Trophoblast cell (in vitro differentiated cells and primary cell): ENCODE measurements around the gene MRTFA.

Experiments
- DNase-seq, 2 donors: peaks; one replicate each; pipeline ENCODE4 v3.0.0-alpha.2; 2016
- H2AFZ ChIP-seq: 2 replicates; pipeline ENCODE4 v1.6.1; 2013; ENCODE audit warnings: low read length, moderate library complexity, mild to moderate bottlenecking; ENCODE audit not compliant: insufficient read depth, poor library complexity
- H2AK5ac ChIP-seq: 2 replicates; pipeline ENCODE4 v1.6.1; 2013; ENCODE audit warnings: mild to moderate bottlenecking, low read length
- H2BK120ac ChIP-seq: 2 replicates; pipeline ENCODE4 v1.6.1; 2013; ENCODE audit warnings: low read length, mild to moderate bottlenecking, moderate library complexity; ENCODE audit not compliant: insufficient read depth, poor library complexity
- H2BK12ac ChIP-seq: 2 replicates; pipeline ENCODE4 v1.6.1; 2013; ENCODE audit warnings: mild to moderate bottlenecking, low read length, moderate library complexity
- H2BK5ac ChIP-seq: 2 replicates; pipeline ENCODE4 v1.6.1; 2013; ENCODE audit warnings: low read length, low read depth, moderate library complexity, mild to moderate bottlenecking; ENCODE audit not compliant: poor library complexity
- H3K14ac ChIP-seq: 2 replicates; pipeline ENCODE4 v1.6.1; 2013; ENCODE audit warnings: mild to moderate bottlenecking, low read length
- H3K18ac ChIP-seq: 2 replicates; pipeline ENCODE4 v1.6.1; 2013; ENCODE audit warnings: mild to moderate bottlenecking, low read length
- H3K23ac ChIP-seq: 2 replicates; pipeline ENCODE4 v1.6.1; 2013; ENCODE audit warnings: low read length
- H3K27ac ChIP-seq: 2 replicates; pipeline ENCODE4 v1.5.1; 2013; ENCODE audit warnings: low read depth, mild to moderate bottlenecking, inconsistent platforms, low read length, moderate library complexity
- H3K27me3 ChIP-seq: 2 replicates; pipeline ENCODE4 v1.6.1; 2013; ENCODE audit warnings: inconsistent platforms, mild to moderate bottlenecking, low read length, moderate library complexity; ENCODE audit not compliant: insufficient read depth
- H3K36me3 ChIP-seq, 2 experiments: 1 replicate in 1 of 2; 2 replicates in 1 of 2; pipeline ENCODE4 v1.6.1; 2013; ENCODE audit warnings: low read length in 2 of 2, mild to moderate bottlenecking in 2 of 2, moderate library complexity in 1 of 2; ENCODE audit not compliant: insufficient read depth in 2 of 2, control insufficient read depth in 1 of 2
- H3K4ac ChIP-seq: 2 replicates; pipeline ENCODE4 v1.6.1; 2013; ENCODE audit warnings: low read depth, mild to moderate bottlenecking, low read length, moderate library complexity
- H3K4me1 ChIP-seq, 2 experiments: 1 replicate in 1 of 2; 2 replicates in 1 of 2; pipeline ENCODE4 v1.6.1; 2013; ENCODE audit warnings: low read length in 2 of 2, mild to moderate bottlenecking in 2 of 2, moderate library complexity in 1 of 2; ENCODE audit not compliant: insufficient read depth in 2 of 2, control insufficient read depth in 1 of 2
- H3K4me2 ChIP-seq: 2 replicates; pipeline ENCODE4 v1.6.1; 2013; ENCODE audit warnings: inconsistent platforms, mild to moderate bottlenecking, low read length, moderate library complexity
- H3K4me3 ChIP-seq: 2 replicates; pipeline ENCODE4 v1.5.1; 2013; ENCODE audit warnings: mild to moderate bottlenecking, low read depth, low read length, inconsistent platforms
- H3K79me1 ChIP-seq: one replicate; pipeline ENCODE4 v1.6.1; 2013; ENCODE audit warnings: low read length
- H3K79me2 ChIP-seq: 2 replicates; pipeline ENCODE4 v1.6.1; 2013; ENCODE audit warnings: low read length, mild to moderate bottlenecking; ENCODE audit not compliant: control insufficient read depth, insufficient read depth, poor library complexity
- H3K9ac ChIP-seq: 2 replicates; pipeline ENCODE4 v1.6.1; 2013; ENCODE audit warnings: mild to moderate bottlenecking, low read length
- H3K9me3 ChIP-seq: 2 replicates; pipeline ENCODE4 v1.6.1; 2013; ENCODE audit warnings: low read depth, mild to moderate bottlenecking, control low read depth, inconsistent platforms, low read length; ENCODE audit not compliant: insufficient read depth
- H4K12ac ChIP-seq: 2 replicates; pipeline ENCODE4 v1.6.1; 2013; ENCODE audit warnings: low read depth, mild to moderate bottlenecking, low read length, moderate library complexity
- H4K8ac ChIP-seq: 2 replicates; pipeline ENCODE4 v1.6.1; 2013; ENCODE audit warnings: low read depth, mild to moderate bottlenecking, low read length, moderate library complexity
- H4K91ac ChIP-seq: one replicate; pipeline ENCODE4 v1.6.1; 2013; ENCODE audit warnings: low read depth, mild to moderate bottlenecking, low read length, moderate library complexity
- WGBS: extraction: QIAGEN DNeasy Blood & Tissue Kit; methylation state at CpG from one replicate; pipeline ENCODE4 v1.1.7; 2013; ENCODE audit warnings: missing lambda C conversion rate; ENCODE audit not compliant: insufficient read length, insufficient coverage; ENCODE audit errors: extremely low coverage; 5-methylcytosine and 5-hydroxymethylcytosine counted together

MRTFA gene

GRCh38 chr22:40520562-40520961, 116.0 kb downstream of the MRTFA start:
- no peak overlapping the region for H3K18ac ChIP-seq
- no peak overlapping the region for H2AK5ac ChIP-seq
- H3K4me2 ChIP-seq, result no peak overlapping the region
- H3K27me3 ChIP-seq, result no peaks in the 10 kb centered on the region
- H3K36me3 ChIP-seq, result peaks cover 4 to 9% of the 10 kb centered on the region in 2 experiments
- no peak overlapping the region for H3K14ac ChIP-seq
- no peak overlapping the region for H4K12ac ChIP-seq
- no peak overlapping the region for H4K91ac ChIP-seq
- H3K4me1 ChIP-seq, result peaks cover 2% of the 10 kb centered on the region in 2 experiments
- H3K27ac ChIP-seq, result no peak overlapping the region
- no peak overlapping the region for H4K8ac ChIP-seq
- no peak for DNase-seq
- H2BK120ac ChIP-seq, result no peak overlapping the region
- H3K79me1 ChIP-seq, result no peaks in the 10 kb centered on the region
- WGBS, result no CpG with 5 or more reads among the region's 2 CpGs
- H3K4ac ChIP-seq, result no peak overlapping the region
- no peaks in the 10 kb centered on the region for H3K9me3 ChIP-seq
- H2BK5ac ChIP-seq, result no peak overlapping the region
- H3K4me3 ChIP-seq, result no peak overlapping the region
- H3K23ac ChIP-seq, result no peak overlapping the region
- H3K9ac ChIP-seq, result no peak overlapping the region
- peaks cover 7% of the 10 kb centered on the region for H3K79me2 ChIP-seq
- no peak overlapping the region for H2AFZ ChIP-seq
- H2BK12ac ChIP-seq, result no peak overlapping the region

GRCh38 chr22:40519948-40520331, 116.6 kb downstream of the MRTFA start:
- Histone ChIP-seq H2BK12ac (no peak overlapping the region), H3K27ac (no peak overlapping the region), H3K27me3 (no peaks in the 10 kb centered on the region), H3K4me3 (no peak overlapping the region), H4K91ac (no peak overlapping the region), H2AFZ (no peak overlapping the region), H2BK5ac (no peak overlapping the region), H3K14ac (no peak overlapping the region), H3K4me1 (peaks cover 2% of the 10 kb centered on the region in 2 experiments), H3K36me3 (peaks cover 7 to 9% of the 10 kb centered on the region in 2 experiments), H3K4me2 (no peak overlapping the region), H3K9ac (no peak overlapping the region), H4K12ac (no peak overlapping the region), H2BK120ac (no peak overlapping the region), H4K8ac (no peak overlapping the region), H3K9me3 (no peaks in the 10 kb centered on the region), H3K79me2 (peaks cover 7% of the 10 kb centered on the region), H3K18ac (no peak overlapping the region), H3K4ac (no peak overlapping the region), H3K23ac (no peak overlapping the region), H2AK5ac (no peak overlapping the region), H3K79me1 (no peaks in the 10 kb centered on the region)
- WGBS, result 100% methylated on average over 1 of the region's 3 CpGs
- no peak for DNase-seq

GRCh38 chr22:40519284-40519947, 117.1 kb downstream of the MRTFA start:
- Histone ChIP-seq H3K27me3 (no peaks in the 10 kb centered on the region), H2AFZ (no peak overlapping the region), H3K9me3 (no peaks in the 10 kb centered on the region), H3K36me3 (peaks cover 6 to 9% of the 10 kb centered on the region in 2 experiments), H3K79me2 (peaks cover 5% of the 10 kb centered on the region), H3K14ac (no peak overlapping the region), H2BK120ac (no peak overlapping the region), H3K18ac (no peak overlapping the region), H3K79me1 (no peaks in the 10 kb centered on the region), H4K8ac (no peak overlapping the region), H3K23ac (no peak overlapping the region), H3K27ac (no peak overlapping the region), H2BK5ac (no peak overlapping the region), H2AK5ac (no peak overlapping the region), H2BK12ac (no peak overlapping the region), H3K9ac (no peak overlapping the region), H3K4me1 (peaks cover 2% of the 10 kb centered on the region in 2 experiments), H4K12ac (no peak overlapping the region), H3K4me3 (no peak overlapping the region), H4K91ac (no peak overlapping the region), H3K4ac (no peak overlapping the region), H3K4me2 (no peak overlapping the region)
- no CpG with 5 or more reads among the region's 5 CpGs for WGBS
- no peak for DNase-seq

GRCh38 chr22:40518840-40519239, 117.7 kb downstream of the MRTFA start:
- no peak overlapping the region for H4K12ac ChIP-seq

More at GRCh38 chr22:40518840-40519239, 117.7 kb downstream of the MRTFA start:
- no peaks in the 10 kb centered on the region for H3K79me1 ChIP-seq
- no peak for DNase-seq
- no peak overlapping the region for H3K23ac ChIP-seq
- H2BK120ac ChIP-seq, result no peak overlapping the region
- H3K14ac ChIP-seq, result no peak overlapping the region
- peaks cover 6 to 11% of the 10 kb centered on the region in 2 experiments for H3K36me3 ChIP-seq
- no peaks in the 10 kb centered on the region for H3K27me3 ChIP-seq
- no peak overlapping the region for H3K4ac ChIP-seq
- H2AFZ ChIP-seq, result no peak overlapping the region
- no peak overlapping the region for H3K4me3 ChIP-seq
- no peak overlapping the region for H4K8ac ChIP-seq
- no peak overlapping the region for H4K91ac ChIP-seq
- H3K79me2 ChIP-seq, result peaks cover 5% of the 10 kb centered on the region
- H2BK5ac ChIP-seq, result no peak overlapping the region
- H3K9ac ChIP-seq, result no peak overlapping the region
- H3K18ac ChIP-seq, result no peak overlapping the region
- no CpG with 5 or more reads among the region's 4 CpGs for WGBS
- no peak overlapping the region for H3K27ac ChIP-seq
- H2BK12ac ChIP-seq, result no peak overlapping the region
- no peak overlapping the region for H3K4me2 ChIP-seq
- no peaks in the 10 kb centered on the region for H3K9me3 ChIP-seq
- no peak overlapping the region for H2AK5ac ChIP-seq
- H3K4me1 ChIP-seq, result peaks cover 2% of the 10 kb centered on the region in 2 experiments
